Fibroblast of skin of left biceps (primary cell): Measurements from ENCODE around the gene EDEM2.
"Not testable (repeated sequence)": the region's sequence is repeated elsewhere in the genome, so short reads cannot be mapped to it uniquely, and the experiment has no call there.

Experiments
- DNase-seq, 2 experiments: peaks; one replicate each; pipeline ENCODE4 v3.0.0-alpha.2; 2013; ENCODE audit warnings: low read depth in 2 of 2

The EDEM2 gene

GRCh38 chr20:35087791-35088190, 59.3 kb downstream of the EDEM2 start:
- no peak for DNase-seq

GRCh38 chr20:35087355-35087754, 59.8 kb downstream of the EDEM2 start:
- DNase-seq, result no peak

GRCh38 chr20:35085477-35086225, 61.5 kb downstream of the EDEM2 start:
- no peak for DNase-seq

- no peak for DNase-seq
Measured at GRCh38 chr20:35084998-35085397, 62.1 kb downstream of the EDEM2 start.

GRCh38 chr20:35080348-35080642, 66.8 kb downstream of the EDEM2 start:
- not testable (repeated sequence) for DNase-seq

- DNase-seq, result no peak
Measured at GRCh38 chr20:35079472-35080347, 67.4 kb downstream of the EDEM2 start.

GRCh38 chr20:35077872-35078271, 69.3 kb downstream of the EDEM2 start:
- no peak for DNase-seq

- no peak for DNase-seq
Measured at GRCh38 chr20:35077341-35077740, 69.8 kb downstream of the EDEM2 start.

GRCh38 chr20:35071436-35072153, 75.5 kb downstream of the EDEM2 start:
- not testable (repeated sequence) for DNase-seq

- DNase-seq, result no peak
Measured at GRCh38 chr20:35066194-35066593, 80.9 kb downstream of the EDEM2 start.
